ENCODE results near the gene FIGN.

The FIGN gene

DNA sequence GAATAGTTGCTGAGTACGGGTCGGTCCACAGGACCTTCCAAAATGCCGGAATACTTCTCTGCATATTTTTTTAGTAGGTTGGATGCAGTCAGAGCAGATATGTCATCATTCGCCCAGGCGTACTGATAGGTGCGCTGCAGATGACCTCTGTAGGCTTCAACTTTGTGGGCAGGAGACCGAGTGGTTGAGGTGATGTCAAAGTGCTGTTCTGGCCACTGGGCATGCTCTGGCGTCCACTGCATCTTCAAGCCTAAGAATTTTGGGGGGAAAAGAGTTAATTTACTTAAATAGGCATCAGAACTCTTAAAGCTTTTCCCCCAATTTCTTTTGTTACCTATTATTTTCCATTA is 124.3 kb downstream of the FIGN start:
- no peak for DNase-seq (ENCODE audit: low spot score)

DNA sequence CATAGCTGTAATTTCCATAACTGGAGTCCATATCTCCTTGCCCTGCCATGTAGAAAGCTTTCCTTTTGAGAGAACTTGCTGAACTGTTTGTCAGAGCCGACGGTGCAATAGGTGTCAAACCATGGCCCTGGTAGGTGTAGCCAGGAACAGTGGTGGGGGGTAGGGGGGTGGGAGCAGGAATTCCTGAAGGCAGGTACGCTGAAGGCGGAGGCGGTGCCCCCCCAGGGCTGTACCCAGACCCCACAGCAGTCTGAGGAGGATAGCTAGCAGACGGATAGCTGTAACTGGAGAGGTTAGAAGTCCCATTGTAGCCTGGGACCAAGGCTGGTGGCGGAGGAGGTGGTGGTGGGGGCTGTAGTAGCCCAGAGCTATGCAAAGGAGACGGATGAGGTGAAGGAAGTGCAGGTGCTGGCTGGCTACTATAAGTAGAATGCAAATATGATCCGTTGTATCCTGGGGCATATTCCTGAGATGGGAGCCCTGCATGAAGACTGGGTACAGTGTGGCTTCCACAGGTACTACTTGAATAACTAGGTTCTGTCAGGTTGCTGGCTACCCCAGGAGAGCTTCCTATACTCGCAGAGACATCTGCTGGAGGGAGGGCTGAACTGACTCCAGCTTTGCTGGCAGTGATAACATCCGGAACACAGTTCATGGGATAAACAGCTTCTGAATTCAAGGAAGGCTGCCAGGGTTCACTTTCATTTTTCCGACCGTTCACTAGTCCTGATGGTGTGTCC is 124.8 kb downstream of the FIGN start:
- DNase-seq (ENCODE audit: low spot score), result no peak

DNA sequence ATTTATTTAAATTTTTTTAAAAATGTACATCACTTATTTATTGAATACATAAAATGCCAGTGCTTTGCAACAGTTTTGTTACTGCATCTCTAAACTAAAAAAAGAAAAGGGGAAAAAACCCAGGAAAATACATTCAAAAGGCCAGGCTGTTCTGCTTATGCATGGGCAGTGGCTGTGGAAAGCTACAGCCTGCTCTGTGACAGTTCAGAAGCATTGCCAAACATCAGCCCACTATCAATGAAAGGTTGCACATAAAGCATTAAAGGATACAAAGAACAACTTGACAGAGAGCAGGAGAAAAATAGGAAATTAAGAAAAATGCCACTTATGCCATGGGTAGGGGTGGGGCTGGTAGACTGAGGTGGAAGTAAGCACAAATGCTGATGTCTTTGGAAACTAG is 128.2 kb downstream of the FIGN start:
- DNase-seq (ENCODE audit: low spot score), result no peak

DNA sequence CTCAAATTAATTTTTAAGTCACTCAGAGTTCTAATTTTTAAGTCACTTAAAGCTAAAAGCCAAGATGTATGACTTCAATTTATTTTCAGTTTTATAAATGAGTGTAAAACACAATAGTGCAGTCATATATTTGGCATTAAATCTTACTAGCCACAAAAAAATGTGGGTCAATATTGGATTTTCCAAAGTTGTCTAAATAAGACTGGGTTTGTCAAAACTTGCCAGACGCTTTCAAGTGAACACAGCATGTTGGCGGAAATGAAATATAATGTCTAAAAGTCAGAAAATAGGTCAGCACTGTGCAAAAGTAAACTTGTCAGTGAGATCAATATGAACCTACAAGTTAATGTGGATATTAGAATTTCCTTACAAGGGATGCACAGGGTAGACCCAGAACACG is 128.9 kb downstream of the FIGN start:
- no peak for DNase-seq (ENCODE audit: low spot score)

DNA sequence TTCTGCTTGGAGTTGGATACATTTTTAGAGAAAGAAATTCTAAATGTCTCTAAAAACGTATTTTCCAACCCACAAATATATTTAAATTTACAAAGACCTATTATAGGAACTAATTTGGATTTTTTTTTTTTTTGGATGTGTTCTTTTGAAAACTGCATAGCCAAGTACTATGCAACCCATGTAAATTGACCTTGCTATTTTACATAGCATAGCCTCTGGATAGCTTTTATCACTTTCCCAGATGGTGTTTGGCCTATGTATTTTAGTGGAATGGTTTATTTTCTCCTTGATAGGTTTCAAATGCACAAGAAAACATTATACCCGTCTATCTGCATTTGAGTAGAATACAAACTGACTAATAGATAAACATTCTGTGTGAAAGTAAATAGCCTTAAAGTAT is 130.0 kb downstream of the FIGN start:
- DNase-seq (ENCODE audit: low spot score), result no peak

DNA sequence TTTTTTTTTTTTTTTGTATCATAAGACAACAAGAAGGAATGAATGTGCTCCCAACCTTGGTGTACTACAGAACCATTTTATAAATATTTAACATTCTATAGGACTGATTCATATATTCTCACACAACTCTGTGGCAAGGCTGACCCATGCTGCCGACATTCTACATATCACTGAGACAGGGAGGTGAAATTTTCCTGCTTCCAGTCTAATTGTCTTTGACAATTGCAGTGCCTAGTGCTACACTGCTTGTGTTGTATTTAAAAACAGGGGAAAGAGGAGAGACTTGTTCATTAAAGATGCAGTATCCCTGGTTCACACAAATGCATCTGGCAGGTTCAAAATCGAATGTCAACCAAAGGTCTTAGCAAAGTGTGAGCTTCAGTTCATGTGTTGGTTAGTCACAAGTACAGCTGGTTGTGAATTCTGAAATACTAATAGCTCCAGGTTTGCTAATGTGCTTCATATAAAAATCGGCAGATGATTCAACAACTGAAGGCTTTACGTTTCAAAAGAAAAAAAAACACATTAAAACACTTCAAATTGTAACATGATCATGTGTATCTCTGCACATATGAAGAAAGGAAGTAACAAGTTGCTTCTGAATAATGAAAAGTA is 130.8 kb downstream of the FIGN start:
- DNase-seq (ENCODE audit: low spot score), result no peak

DNA sequence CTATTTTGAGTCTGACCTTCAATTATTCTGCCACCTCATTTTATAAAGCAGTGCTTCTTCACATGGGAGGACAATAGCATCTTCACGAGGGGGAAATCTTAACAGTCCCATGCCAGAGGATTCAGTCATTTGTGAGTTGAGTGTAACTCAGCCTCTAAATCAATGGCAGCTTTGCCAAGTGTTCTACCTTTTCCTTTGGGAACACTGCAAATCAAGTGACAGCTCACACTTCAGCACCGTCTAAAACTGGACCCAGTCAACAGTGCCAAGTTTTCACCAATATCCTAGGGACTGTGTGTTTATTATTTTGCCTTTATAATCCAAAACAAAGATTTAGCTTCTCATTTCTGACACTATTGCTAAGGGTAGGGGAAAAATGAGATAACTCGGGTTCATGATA is 133.6 kb downstream of the FIGN start:
- no peak for DNase-seq (ENCODE audit: low spot score)

DNA sequence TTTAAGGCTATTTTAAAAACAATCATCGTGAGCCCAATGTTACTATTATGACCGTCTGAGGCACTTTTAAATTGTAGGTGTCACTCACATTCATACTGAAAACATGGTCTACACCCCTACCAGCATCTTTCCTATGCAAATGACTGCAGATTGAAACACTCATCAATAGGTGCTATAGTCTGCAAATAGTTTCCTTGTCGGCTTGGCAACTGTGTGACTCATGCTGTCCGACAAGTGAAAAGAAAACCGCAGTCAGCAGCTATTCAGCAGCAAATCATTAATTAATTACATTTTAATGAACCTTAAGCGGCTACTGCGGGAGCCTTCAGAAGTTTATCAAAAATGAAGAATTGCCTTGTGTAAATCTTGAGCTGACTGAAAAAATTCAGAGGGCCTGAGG is 134.4 kb downstream of the FIGN start:
- no peak for DNase-seq (ENCODE audit: low spot score)

DNA sequence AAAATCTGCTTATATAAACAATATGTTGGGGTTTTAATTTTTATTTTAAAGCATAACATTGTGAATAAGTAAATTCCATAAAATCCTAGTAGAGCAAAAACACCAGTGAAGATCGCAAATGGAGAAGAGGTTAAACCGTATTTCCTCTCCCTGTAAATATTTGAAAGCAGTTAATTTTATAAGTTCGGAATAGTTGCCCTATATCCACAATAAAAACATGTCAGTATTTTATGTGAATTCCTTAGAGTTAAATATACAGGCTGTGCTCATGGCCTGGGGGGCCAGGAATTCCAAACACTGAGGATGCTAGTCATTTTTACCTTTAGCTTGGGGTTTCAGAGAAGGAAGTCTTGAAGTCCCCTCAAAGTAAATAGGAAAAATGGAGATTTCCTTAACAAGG is 135.0 kb downstream of the FIGN start:
- DNase-seq (ENCODE audit: low spot score), result no peak

DNA sequence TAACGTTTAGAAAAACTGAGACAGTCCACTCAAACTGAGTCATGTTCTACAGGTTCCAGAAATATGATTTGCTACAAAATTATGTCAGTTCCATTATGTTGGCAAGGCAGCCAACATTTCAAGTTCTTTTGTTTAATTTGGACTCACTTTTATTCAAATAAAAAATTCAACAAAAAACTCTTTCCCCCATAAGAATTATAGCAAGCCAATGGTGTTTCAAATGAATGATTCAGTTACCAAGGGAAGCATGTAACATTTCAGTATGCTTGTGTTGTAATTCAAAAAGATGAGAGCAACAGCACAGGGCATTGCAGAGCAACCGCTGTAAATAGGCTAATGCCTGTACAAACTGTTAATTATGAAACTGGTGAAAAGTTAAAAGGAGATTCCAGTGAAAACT is 140.8 kb downstream of the FIGN start:
- no peak for DNase-seq (ENCODE audit: low spot score)

DNA sequence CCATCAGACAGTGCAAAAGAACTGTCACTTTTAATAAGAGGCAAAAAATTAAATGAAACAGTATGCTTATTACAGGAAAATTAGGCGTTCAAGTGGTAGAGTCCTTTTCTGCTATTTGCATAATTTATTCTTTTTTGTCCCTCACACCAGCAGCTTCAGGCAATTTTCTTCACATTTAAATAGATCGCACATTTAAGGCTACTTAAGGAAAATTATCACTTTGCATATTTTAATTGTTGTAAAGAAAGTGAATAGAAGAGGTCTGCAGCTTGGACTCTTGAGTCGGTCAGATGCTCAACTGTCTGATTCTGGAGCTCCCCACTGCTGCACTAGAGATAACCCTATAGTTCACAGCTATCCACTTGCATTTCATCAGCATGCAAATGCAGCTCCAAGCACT is 141.3 kb downstream of the FIGN start:
- DNase-seq (ENCODE audit: low spot score), result no peak

DNA sequence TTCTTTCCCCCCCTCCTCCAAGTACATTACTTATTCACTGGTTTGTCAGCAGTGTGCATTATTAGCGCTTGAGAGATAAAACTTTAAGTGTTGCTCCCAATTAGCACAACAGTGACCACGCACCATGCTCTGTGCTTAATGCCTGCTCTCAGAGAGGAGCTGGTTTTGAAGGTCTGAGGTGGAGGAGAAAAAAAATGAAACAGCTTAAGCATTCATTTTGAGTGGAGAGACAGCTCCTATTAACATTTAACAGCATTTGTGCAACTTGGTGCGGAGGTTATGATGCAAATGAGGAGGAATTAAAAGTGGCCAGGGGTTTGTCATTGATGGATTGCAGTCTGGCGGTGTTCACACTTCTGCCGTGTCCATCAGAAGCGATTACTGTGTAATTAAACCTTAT is 141.8 kb downstream of the FIGN start:
- no peak for DNase-seq (ENCODE audit: low spot score)

DNA sequence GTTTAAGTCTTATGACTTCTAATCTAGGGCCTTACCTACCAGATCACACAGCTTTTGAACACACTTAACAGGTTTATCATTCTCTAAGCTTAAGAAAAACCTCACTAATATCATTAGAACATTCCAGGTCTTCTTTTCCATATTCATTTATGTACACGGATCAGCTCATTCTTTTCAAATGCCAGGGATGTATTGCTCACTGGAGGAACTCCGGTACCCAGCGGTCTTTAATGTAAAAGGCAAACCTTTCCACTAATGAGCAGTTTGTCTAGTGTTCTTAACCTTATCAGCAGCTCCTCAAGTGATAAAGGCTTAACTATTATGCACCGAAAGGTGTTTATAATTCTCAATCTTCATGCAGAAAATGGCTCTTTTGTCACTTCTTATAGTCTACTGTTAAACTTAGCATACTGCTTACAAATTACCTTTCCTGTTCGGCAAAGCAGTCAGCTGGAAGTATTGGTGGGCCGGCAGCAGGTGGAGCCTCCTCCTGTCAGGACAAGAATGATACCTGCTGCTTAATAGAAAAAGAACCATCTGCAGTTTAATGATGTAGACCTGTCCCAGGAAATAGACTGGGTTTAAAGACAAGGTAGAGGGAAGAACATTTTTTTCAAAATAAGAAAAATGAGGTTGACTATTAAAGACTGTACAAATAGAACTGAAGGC is 142.7 kb downstream of the FIGN start:
- no peak for DNase-seq (ENCODE audit: low spot score)

DNA sequence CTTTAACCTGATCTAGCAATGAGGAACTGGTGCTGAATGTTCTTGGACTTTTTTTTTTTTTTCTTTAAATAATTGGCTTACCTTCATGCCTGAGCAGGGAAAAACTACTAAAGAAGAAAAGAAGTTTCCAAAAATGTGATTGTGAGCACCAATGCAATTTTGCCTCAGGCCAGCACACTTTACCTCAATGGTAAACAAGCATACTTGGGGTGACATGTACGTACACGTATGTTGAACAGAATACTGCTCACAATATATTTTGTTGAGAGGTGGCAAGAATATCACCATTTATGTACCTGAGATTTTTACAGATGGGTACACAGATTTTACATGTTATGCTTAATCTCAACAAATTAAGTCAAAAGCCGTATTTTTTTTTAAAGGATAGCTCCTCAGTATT is 144.3 kb downstream of the FIGN start:
- no peak for DNase-seq (ENCODE audit: low spot score)

DNA sequence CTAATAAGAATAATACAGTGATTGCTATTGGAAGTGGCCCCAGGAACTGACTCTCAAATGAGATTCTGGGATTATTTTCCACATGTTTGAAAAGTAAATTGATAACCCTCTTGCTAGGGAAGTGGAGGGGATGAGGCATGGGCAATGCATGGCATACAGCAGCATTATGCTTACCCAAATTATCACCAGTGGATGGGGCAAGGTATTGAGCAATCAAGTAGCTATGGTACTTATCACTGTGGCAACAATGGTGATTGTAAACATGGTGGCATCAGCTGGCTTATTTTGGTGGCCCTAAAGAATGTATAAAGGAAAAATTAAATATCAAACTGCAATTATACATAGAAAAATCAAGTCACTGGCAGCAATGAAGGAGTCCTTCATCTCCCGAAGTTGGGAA is 155.1 kb downstream of the FIGN start:
- no peak for DNase-seq (ENCODE audit: low spot score)

DNA sequence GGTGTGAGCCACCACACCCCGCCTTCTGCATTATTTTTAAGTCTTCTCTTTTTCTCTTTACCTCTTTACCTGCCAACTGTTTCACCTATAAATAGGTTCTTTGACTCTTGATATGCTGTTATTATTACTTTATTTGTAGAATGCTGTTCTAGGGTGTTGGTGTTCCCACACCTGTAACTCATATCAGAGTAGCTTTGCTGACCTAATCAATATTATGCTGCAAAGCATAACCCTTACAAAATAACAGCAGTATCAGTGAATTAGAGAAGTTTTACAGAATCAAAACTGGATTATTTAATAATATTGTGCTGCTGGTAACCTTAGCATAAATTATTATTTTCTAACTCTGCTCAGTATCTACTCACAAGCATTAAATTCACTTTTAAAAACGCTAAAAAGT is 161.5 kb downstream of the FIGN start:
- no peak for DNase-seq (ENCODE audit: low spot score)

DNA sequence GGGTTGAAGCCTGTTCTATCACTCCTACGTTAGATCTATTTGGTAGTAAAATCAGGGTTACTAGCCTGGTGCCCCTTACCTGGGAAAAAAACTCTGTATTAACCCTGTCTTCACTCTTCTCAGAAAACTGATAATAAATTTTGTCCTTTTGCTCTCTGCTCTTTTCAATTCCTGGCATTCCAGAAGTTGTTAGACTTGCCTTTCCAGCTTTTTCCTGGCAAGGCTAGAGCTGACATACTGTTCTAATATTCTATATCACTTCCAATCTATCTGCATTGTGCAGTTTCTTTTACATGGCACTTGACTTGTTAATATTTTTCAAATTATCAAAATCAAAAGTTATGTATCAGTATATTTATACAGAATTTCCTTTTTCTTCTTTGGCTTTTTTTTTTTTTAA is 162.2 kb downstream of the FIGN start:
- no peak for DNase-seq (ENCODE audit: low spot score)

DNA sequence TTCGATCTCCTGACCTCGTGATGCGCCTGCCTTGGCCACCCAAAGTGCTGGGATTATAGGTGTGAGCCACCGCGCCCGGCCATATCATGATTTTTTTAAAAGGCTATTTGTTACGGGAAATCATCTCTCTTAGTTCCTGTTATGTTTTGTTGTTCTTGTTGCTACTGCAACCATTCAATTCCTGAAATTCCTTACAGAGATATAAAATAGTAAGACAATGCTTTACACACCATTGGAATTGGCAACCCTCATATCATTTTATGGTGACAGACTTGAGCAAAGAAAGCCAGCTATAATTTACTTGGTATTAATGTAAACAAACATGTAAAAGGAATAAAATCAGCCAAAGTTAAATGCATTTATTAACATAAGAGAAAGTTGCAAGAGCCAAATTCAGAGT is 163.0 kb downstream of the FIGN start:
- no peak for DNase-seq (ENCODE audit: low spot score)

DNA sequence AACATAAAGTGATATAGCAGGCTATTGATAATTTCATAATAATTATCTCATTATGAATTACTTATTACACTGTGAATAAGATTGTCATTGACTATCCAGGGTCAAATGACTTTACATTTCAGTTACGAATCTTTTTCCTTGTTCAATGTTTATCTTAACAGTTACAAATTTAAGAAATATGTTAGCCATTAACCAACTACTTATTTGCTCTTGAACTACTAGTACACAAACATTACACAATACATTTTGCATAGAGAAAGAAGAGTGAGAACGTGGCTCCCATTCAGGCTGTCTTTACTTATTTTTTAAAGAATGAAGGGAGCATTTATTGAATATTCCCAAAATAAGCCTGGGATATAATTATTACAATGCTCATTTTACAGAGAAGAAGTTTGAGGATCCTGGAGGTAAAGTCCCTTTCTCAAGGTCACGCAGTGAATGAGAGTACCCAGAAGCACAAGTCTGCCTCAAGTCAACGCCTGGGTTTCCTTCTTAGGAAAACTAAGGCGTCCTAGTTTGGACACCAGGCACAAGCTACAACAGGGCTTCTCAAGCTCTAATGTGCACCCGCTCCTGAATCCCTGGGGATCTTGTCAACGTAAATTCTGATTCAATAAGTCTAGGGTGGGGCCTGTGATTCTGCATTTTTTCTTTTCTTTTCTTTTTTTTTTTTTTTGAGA is 164.2 kb downstream of the FIGN start:
- no peak for DNase-seq (ENCODE audit: low spot score)

DNA sequence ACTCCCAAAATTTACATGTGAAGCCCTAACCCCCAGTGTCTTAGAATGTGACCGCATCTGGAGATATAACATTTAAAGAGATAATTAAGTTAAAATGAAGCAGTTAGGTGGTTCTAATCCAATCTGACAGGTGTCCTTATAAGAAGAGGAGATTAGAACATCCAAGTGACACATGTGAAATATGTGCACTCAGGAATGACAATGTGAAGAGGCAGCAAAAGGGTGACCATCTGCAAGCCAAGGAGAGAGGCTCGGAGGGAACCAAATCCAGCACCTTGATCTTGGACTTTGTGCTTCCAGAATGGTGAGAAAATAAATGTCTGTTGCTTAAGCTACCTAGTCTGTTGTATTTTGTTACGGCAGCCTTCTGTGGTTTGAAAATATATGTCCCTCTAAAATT is 165.4 kb downstream of the FIGN start:
- DNase-seq (ENCODE audit: low spot score), result no peak

DNA sequence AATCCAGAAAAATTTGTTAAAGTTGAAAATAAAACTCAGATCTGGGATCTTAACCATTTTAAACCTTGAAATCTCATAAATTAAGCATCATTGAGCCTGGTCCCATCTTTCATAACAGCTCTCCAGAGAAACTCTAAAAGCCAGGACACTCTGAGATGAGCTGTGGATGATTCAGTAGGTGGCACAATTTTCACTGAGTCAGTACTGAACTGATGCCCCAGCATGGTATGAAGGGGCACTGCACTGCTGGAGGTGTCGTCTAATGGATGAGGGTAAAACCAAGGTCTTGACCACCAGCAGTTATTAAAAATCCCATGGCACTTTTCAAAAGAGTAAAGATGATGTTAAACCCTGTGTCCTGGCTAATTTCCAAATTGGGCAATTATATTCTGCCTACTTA is 170.6 kb downstream of the FIGN start:
- DNase-seq (ENCODE audit: low spot score), result no peak

DNA sequence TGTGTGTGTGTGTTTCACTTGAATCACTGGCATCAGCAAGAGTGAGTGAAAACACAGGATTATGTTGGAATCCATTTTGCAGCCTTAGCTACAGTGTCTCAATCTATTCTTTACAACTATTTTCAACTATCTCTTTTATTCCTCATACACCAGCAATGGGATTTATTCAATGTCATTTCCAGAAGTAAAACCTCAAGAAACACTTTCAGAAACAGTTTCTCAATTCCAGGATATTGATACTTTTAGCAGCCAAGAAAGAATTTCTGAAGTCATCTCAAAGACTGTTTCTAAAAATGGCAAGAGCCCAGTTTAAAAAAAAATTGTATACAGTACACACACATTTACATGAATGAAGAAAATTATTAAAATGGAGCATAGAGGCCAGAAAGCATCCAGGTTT is 171.6 kb downstream of the FIGN start:
- DNase-seq (ENCODE audit: low spot score), result no peak

DNA sequence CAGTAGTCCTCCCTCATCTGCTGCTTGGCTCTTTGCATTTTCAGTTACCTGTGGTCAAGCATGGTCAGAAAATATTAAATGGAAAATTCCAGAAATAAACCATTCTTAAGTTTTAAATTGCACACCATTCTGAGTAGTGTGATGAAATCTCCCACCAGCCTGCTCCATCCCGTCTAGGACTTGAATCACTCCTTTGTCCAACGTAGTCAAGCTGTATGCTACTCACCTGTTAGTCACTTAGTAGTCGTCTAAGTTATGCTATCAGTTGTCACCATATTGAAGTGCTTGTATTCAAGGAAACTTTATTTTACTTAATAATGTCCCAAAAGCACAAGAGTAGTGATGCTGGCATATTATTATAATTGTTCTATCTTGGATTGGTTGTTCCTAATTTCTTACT is 172.5 kb downstream of the FIGN start:
- DNase-seq (ENCODE audit: low spot score), result no peak
